Breast epithelium (tissue), 3 donors: ENCODE measurements around the gene GRIFIN.

Experiments used
- POLR2A ChIP-seq: fragments of 450-650 bp; IDR thresholded peaks from one replicate; pipeline ENCODE4 v1.6.1; 2016; ENCODE audit warnings: antibody characterized with exemption, mild to moderate bottlenecking, moderate library complexity
- POLR2AphosphoS5 ChIP-seq, 3 donors: sonication (generic); formaldehyde crosslinking; IDR thresholded peaks; one replicate each; pipeline ENCODE4 v1.6.1; 2017; ENCODE audit warnings: antibody characterized with exemption in 3 of 3
- TF ChIP-seq, protein P1 (sequence below), 3 donors: fragments of 450-650 bp; IDR thresholded peaks; one replicate each; pipeline ENCODE4 v1.5.1; 2016 to 2017; ENCODE audit warnings: antibody characterized with exemption in 3 of 3, mild to moderate bottlenecking in 3 of 3, moderate library complexity in 3 of 3

DNA sequence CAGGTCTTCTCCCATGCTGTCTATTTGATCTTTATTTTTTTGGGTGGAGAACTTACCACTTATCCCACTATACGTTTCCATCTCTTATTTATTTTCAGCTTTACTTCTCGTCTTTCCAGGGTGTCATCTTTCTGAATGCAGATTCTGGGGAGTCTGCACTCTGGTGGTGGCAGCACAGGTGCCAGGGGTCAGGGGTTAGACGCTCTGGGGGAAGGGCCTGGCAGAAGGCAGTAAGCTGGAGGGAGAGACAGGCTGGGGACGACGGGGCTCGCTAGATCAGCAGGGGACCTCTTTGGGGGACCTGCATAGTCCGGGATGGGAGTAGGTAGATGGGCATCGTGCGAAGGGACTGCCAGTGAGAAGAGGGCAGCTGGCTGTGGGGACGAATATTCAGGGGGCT, 50.4 kb downstream of the GRIFIN start:
- TF ChIP-seq, protein P1, sequence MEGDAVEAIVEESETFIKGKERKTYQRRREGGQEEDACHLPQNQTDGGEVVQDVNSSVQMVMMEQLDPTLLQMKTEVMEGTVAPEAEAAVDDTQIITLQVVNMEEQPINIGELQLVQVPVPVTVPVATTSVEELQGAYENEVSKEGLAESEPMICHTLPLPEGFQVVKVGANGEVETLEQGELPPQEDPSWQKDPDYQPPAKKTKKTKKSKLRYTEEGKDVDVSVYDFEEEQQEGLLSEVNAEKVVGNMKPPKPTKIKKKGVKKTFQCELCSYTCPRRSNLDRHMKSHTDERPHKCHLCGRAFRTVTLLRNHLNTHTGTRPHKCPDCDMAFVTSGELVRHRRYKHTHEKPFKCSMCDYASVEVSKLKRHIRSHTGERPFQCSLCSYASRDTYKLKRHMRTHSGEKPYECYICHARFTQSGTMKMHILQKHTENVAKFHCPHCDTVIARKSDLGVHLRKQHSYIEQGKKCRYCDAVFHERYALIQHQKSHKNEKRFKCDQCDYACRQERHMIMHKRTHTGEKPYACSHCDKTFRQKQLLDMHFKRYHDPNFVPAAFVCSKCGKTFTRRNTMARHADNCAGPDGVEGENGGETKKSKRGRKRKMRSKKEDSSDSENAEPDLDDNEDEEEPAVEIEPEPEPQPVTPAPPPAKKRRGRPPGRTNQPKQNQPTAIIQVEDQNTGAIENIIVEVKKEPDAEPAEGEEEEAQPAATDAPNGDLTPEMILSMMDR (IDR thresholded peaks at IDR 0.05): no peak
- no peak for TF ChIP-seq POLR2A
- TF ChIP-seq POLR2AphosphoS5 (IDR thresholded peaks at IDR 0.05): no peak
